B cell (primary cell): Measurements from ENCODE around the gene TCF12. TPM values are rescaled to one million over a fixed set of nuclear protein-coding genes. Genes with fewer than 3 reads are reported as not detected.

Experiments used
- ATAC-seq: fragments of 200-7000 bp; cut with Tn5 transposase; one replicate; pipeline ENCODE4 v1.10.0; 2021; ENCODE audit warnings: low read depth, mild to moderate bottlenecking, moderate number of reproducible peaks, moderate library complexity
- CTCF ChIA-PET: fragments of 350-600 bp; sonication (Branson Sonifier 250); formaldehyde crosslinking; loops from one replicate; lab custom pipeline; 2021; ENCODE audit warnings: antibody characterized with exemption, inconsistent platforms; lab: Charles Lee
- POLR2A ChIA-PET: fragments of 350-600 bp; sonication (Branson Sonifier 250); formaldehyde crosslinking; loops from one replicate; lab custom pipeline; 2021; ENCODE audit warnings: antibody characterized with exemption; lab: Charles Lee
- DNase-seq: peaks from one replicate; pipeline ENCODE4 v3.0.0; 2013
- H2AFZ ChIP-seq: 2 replicates; pipeline ENCODE4 v1.6.1; 2012; ENCODE audit warnings: mild to moderate bottlenecking, low read depth, low read length; ENCODE audit not compliant: insufficient read depth, poor library complexity, severe bottlenecking
- H3K27ac ChIP-seq, 2 donors: 1 replicate in 1 of 2; 2 replicates in 1 of 2; pipeline ENCODE4 v1.5.1; 2012 to 2013; ENCODE audit warnings: low read length in 2 of 2, mild to moderate bottlenecking in 2 of 2, moderate library complexity in 1 of 2
- H3K27me3 ChIP-seq, 4 experiments: fragments of 200-600 bp in 1 of 4; sonication (generic) in 1 of 4; replicated peaks in 1 of 4; 1 replicate in 2 of 4; 2 replicates in 2 of 4; pipeline versions ENCODE4 v1.6.1 to v1.7.0; 2013 to 2016; ENCODE audit warnings: low read length in 3 of 4, mild to moderate bottlenecking in 2 of 4, mixed read lengths in 1 of 4, moderate library complexity in 1 of 4; ENCODE audit not compliant: insufficient read depth in 4 of 4, control insufficient read depth in 3 of 4; ENCODE audit errors: control extremely low read depth in 1 of 4
- H3K36me3 ChIP-seq, 2 experiments: replicated peaks in 1 of 2; 1 replicate in 1 of 2; 2 replicates in 1 of 2; pipeline versions ENCODE4 v1.6.1 to v1.7.1; 2013; ENCODE audit warnings: low read length in 1 of 2; ENCODE audit not compliant: insufficient read depth in 2 of 2, control insufficient read depth in 1 of 2; ENCODE audit errors: control extremely low read depth in 1 of 2, extremely low read depth in 1 of 2
- H3K4me1 ChIP-seq, 2 donors: fragments of 200-600 bp in 1 of 2; sonication (generic) in 1 of 2; 1 replicate in 1 of 2; 2 replicates in 1 of 2; pipeline versions ENCODE4 v1.5.1 to v1.6.1; 2013 to 2017; ENCODE audit warnings: low read length in 2 of 2; ENCODE audit not compliant: control insufficient read depth in 2 of 2, insufficient read depth in 2 of 2
- H3K4me2 ChIP-seq: replicated peaks from 2 replicates; pipeline ENCODE3; 2012; ENCODE audit warnings: mild to moderate bottlenecking, low read depth, low read length; ENCODE audit not compliant: poor library complexity, severe bottlenecking
- H3K4me3 ChIP-seq, 5 experiments: fragments of 200-600 bp in 1 of 5; sonication (generic) in 1 of 5; 1 replicate in 3 of 5; 2 replicates in 2 of 5; pipeline versions ENCODE4 v1.5.1 to v1.7.0; 2011 to 2016; ENCODE audit warnings: low read length in 4 of 5, mild to moderate bottlenecking in 4 of 5, low read depth in 2 of 5, control low read depth in 1 of 5, moderate library complexity in 1 of 5; ENCODE audit not compliant: insufficient read depth in 1 of 5; ENCODE audit errors: control extremely low read depth in 1 of 5, extremely low read depth in 1 of 5
- H3K79me2 ChIP-seq: fragments of 200-600 bp; sonication (generic); one replicate; pipeline ENCODE4 v1.6.0; 2016; ENCODE audit warnings: low read length; ENCODE audit not compliant: control insufficient read depth, insufficient read depth
- H3K9ac ChIP-seq: fragments of 200-600 bp; sonication (generic); 2 replicates; pipeline ENCODE4 v1.6.1; 2017; ENCODE audit warnings: mild to moderate bottlenecking, low read length, moderate library complexity
- H3K9me3 ChIP-seq, 3 donors: one replicate each; pipeline versions ENCODE4 v1.6.1 to v1.7.1; 2013; ENCODE audit warnings: low read length in 2 of 3; ENCODE audit not compliant: control insufficient read depth in 2 of 3, insufficient read depth in 1 of 3; ENCODE audit errors: control extremely low read depth in 1 of 3
- H4K20me1 ChIP-seq: 2 replicates; pipeline ENCODE4 v1.6.0; 2012; ENCODE audit warnings: mild to moderate bottlenecking, low read length; ENCODE audit not compliant: insufficient read depth, control insufficient read depth, poor library complexity, severe bottlenecking
- H3K27ac Mint-ChIP-seq: one replicate; pipeline ENCODE4 v1.8.0; 2021; ENCODE audit warnings: mixed read lengths
- H3K27me3 Mint-ChIP-seq: one replicate; pipeline ENCODE4 v1.8.0; 2021; ENCODE audit warnings: mixed read lengths
- H3K4me1 Mint-ChIP-seq: one replicate; pipeline ENCODE4 v1.8.0; 2021; ENCODE audit warnings: mixed read lengths
- H3K4me3 Mint-ChIP-seq: one replicate; pipeline ENCODE4 v1.8.0; 2021; ENCODE audit warnings: mixed read lengths
- H3K9me3 Mint-ChIP-seq: one replicate; pipeline ENCODE4 v1.8.0; 2022; ENCODE audit warnings: mixed read lengths; ENCODE audit not compliant: insufficient read depth
- EZH2 ChIP-seq: IDR thresholded peaks from 2 replicates; pipeline ENCODE4 v1.6.1; 2012; ENCODE audit warnings: borderline replicate concordance, low read depth, mild to moderate bottlenecking, moderate library complexity, low read length; ENCODE audit not compliant: insufficient read depth, poor library complexity, severe bottlenecking
- WGBS: methylation state at CpG from one replicate; pipeline ENCODE4 v1.1.5; 2013; ENCODE audit warnings: missing lambda C conversion rate; ENCODE audit not compliant: insufficient coverage; 5-methylcytosine and 5-hydroxymethylcytosine counted together
- intact Hi-C: fragments of 100-400 bp; cut with micrococcal nuclease; formaldehyde crosslinking; loops from one replicate; pipeline ENCODE4 v1.10.0; 2022
- polyA plus RNA-seq: library from polyadenylated mRNA; depleted of rRNA; stranded (reverse); fragments of >200 nt; gene quantifications from 2 replicates; pipeline ENCODE4 v1.2.3, GENCODE V29; 2012
- total RNA-seq, 2 donors: library from RNA; stranded (reverse); fragments of 120-200 nt in 1 of 2; gene quantifications; 1 replicate in 1 of 2; 2 replicates in 1 of 2; pipeline versions ENCODE4 v1.2.3 to v1.2.4, GENCODE V29; 2013 to 2022
- TF ChIP-seq, protein P1 (sequence below): fragments of 200-600 bp; IDR thresholded peaks from one replicate; pipeline ENCODE4 v1.8.0; 2022; ENCODE audit warnings: antibody characterized with exemption, mild to moderate bottlenecking

The TCF12 gene
- total and polyA plus RNA-seq, 2 donors (not counting 1 experiment from before 2014, with no cell fraction given): 27.1 to 131 TPM

GRCh38 chr15:57307527-57308169, 389.2 kb downstream of the TCF12 start:
- peaks cover 0 to 10% (median 0%) of the 10 kb centered on the region in 3 donors for H3K9me3 ChIP-seq
- intact Hi-C loops: loop anchor here (2.0 to 10.0 kb wide), 6 partner anchors 93 to 815 kb away; partner anchors contain the start of genes POLR2M and TCF12
- H3K4me1 Mint-ChIP-seq: peaks cover 55% of the 10 kb centered on the region
- no peaks in the 10 kb centered on the region for H3K9me3 Mint-ChIP-seq
- peaks cover 74% of the 10 kb centered on the region for H3K79me2 ChIP-seq
- no peak overlapping the region for H3K27ac Mint-ChIP-seq
- no peak for TF ChIP-seq EZH2
- TF ChIP-seq, protein P1, sequence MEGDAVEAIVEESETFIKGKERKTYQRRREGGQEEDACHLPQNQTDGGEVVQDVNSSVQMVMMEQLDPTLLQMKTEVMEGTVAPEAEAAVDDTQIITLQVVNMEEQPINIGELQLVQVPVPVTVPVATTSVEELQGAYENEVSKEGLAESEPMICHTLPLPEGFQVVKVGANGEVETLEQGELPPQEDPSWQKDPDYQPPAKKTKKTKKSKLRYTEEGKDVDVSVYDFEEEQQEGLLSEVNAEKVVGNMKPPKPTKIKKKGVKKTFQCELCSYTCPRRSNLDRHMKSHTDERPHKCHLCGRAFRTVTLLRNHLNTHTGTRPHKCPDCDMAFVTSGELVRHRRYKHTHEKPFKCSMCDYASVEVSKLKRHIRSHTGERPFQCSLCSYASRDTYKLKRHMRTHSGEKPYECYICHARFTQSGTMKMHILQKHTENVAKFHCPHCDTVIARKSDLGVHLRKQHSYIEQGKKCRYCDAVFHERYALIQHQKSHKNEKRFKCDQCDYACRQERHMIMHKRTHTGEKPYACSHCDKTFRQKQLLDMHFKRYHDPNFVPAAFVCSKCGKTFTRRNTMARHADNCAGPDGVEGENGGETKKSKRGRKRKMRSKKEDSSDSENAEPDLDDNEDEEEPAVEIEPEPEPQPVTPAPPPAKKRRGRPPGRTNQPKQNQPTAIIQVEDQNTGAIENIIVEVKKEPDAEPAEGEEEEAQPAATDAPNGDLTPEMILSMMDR: no peak
- ATAC-seq (no peak), DNase-seq (no peak)
- H3K9ac ChIP-seq: no peak overlapping the region
- ChIA-PET CTCF (interaction anchor here (1.5 to 14.9 kb wide), 16 partner anchors 21 to 815 kb away, joined by 5 to 323 read pairs (median 18); no protein-coding TSS in a partner anchor), POLR2A (no interaction called here)
- peak overlapping the region in 1 of 2 donors; percentile 87 for H3K27ac ChIP-seq
- H3K27me3 Mint-ChIP-seq: no peaks in the 10 kb centered on the region
- H3K36me3 ChIP-seq: peaks cover 1 to 41% of the 10 kb centered on the region in 2 experiments
- H4K20me1 ChIP-seq: peaks cover 82% of the 10 kb centered on the region
- peak overlapping the region; percentile 91 for H3K4me2 ChIP-seq
- peak overlapping the region; percentile 35 for H3K4me3 Mint-ChIP-seq
- peaks cover 36 to 44% of the 10 kb centered on the region in 2 donors for H3K4me1 ChIP-seq
- H3K4me3 ChIP-seq: no peak overlapping the region
- H2AFZ ChIP-seq: no peak overlapping the region
- H3K27me3 ChIP-seq: no peaks in the 10 kb centered on the region
- 88% methylated on average over 5 of the region's 13 CpGs for WGBS

DNA sequence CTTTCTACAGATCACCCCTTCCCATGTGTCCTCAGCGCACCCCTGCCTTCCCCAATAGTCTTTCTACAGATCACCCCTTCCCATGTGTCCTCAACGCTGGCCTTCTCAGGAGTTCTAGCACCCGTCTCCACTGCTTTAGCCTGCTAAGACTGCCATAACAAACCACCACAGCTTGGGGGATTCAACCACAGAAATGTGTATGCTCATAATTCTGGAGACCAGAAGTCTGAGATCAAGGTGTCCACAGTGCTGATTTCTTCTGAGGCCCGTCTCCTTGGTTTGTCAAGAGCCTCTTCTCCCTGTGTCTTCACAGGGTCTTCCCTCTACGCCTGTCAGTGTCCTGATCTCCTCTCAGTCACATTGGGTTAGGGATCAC, 389.7 kb downstream of the TCF12 start:
- H3K4me1 Mint-ChIP-seq: peaks cover 49% of the 10 kb centered on the region
- no peak for TF ChIP-seq EZH2
- TF ChIP-seq, protein P1: no peak
- DNase-seq (no peak), ATAC-seq (no peak)
- ChIA-PET POLR2A (no interaction called here), CTCF (interaction anchor here (1.0 to 14.9 kb wide), 4 partner anchors 27 to 220 kb away, joined by 4 to 323 read pairs (median 26); no protein-coding TSS in a partner anchor)
- Histone ChIP-seq H3K4me3 (no peak overlapping the region), H2AFZ (no peak overlapping the region), H4K20me1 (peaks cover 77% of the 10 kb centered on the region), H3K4me2 (no peak overlapping the region), H3K27ac (peak overlapping the region in 1 of 2 donors; percentile 87), H3K9me3 (peaks cover 0 to 10% (median 0%) of the 10 kb centered on the region in 3 donors), H3K4me1 (peaks cover 35 to 42% of the 10 kb centered on the region in 2 donors), H3K79me2 (peaks cover 69% of the 10 kb centered on the region), H3K27me3 (no peaks in the 10 kb centered on the region), H3K36me3 (peaks cover 1 to 37% of the 10 kb centered on the region in 2 experiments), H3K9ac (no peak overlapping the region)
- no peaks in the 10 kb centered on the region for H3K9me3 Mint-ChIP-seq
- intact Hi-C loops: loop anchor here (5.0 to 10.0 kb wide), 3 partner anchors 397 to 816 kb away; partner anchors contain the start of gene POLR2M
- 95% methylated on average over 4 of the region's 5 CpGs for WGBS
- peak overlapping the region; percentile 41 for H3K4me3 Mint-ChIP-seq
- H3K27me3 Mint-ChIP-seq: no peaks in the 10 kb centered on the region
- H3K27ac Mint-ChIP-seq: peak overlapping the region; percentile 70
